Bronchial epithelial cell (primary cell): ENCODE measurements around the gene YKT6. TPM values are rescaled to one million over a fixed set of nuclear protein-coding genes. Genes with fewer than 3 reads are reported as not detected.
"Not testable (repeated sequence)": the region's sequence is repeated elsewhere in the genome, so short reads cannot be mapped to it uniquely, and the experiment has no call there.

Source experiments
- DNase-seq: peaks from one replicate; pipeline ENCODE4 v3.0.0-alpha.2; 2010; ENCODE audit warnings: low read depth
- FAIRE-seq: peaks from 2 replicates; lab custom pipeline; 2011; peaks lifted over from hg19 to GRCh38; lab: Jason Lieb, UNC
- H3K27me3 ChIP-seq: 2 replicates; pipeline ENCODE4 v1.5.1; 2011; ENCODE audit warnings: low read length; ENCODE audit not compliant: control insufficient read depth, insufficient read depth
- H3K36me3 ChIP-seq: 2 replicates; pipeline ENCODE4 v1.5.1; 2011; ENCODE audit warnings: low read length; ENCODE audit not compliant: control insufficient read depth, insufficient read depth
- H3K4me3 ChIP-seq: 2 replicates; pipeline ENCODE4 v1.5.1; 2011; ENCODE audit warnings: mild to moderate bottlenecking, low read depth, low read length, control low read depth
- total RNA-seq: library from RNA; depleted of rRNA; stranded (reverse); fragments of >200 nt; gene quantifications from 2 replicates; pipeline ENCODE4 v1.2.1, GENCODE V29; 2014
- TF ChIP-seq, protein P1 (sequence below): IDR thresholded peaks from 2 replicates; pipeline ENCODE4 v1.5.1; 2011; ENCODE audit warnings: mild to moderate bottlenecking, moderate library complexity, low read length, control low read depth, inconsistent platforms; ENCODE audit not compliant: insufficient read depth, severe bottlenecking

The YKT6 gene
- total RNA-seq, 1 donor from 2014 or later: 74.5 TPM

DNA sequence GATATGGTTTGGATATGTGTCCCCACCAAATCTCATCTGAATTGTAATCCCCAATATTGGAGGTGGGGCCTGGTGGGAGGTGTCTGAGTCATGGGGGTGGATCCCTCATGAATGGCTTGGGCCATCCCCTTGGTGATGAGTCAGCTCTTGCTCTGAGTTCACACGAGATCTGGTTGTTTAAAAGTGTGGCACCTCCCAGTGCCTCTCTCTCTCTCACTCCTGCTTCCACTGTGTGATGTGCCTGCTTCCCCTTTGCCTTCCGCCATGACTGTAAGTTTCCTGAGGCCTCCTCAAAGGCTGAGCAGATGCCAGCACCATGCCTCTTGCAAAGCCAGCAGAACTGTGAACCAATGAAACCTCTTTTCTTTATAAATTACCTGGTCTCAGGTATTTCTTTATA, 6.7 kb upstream of the YKT6 start:
- DNase-seq (peak; percentile 59), FAIRE-seq (no peak)
- Histone ChIP-seq H3K4me3 (no peak overlapping the region), H3K36me3 (no peaks in the 10 kb centered on the region), H3K27me3 (no peaks in the 10 kb centered on the region)
- TF ChIP-seq, protein P1, sequence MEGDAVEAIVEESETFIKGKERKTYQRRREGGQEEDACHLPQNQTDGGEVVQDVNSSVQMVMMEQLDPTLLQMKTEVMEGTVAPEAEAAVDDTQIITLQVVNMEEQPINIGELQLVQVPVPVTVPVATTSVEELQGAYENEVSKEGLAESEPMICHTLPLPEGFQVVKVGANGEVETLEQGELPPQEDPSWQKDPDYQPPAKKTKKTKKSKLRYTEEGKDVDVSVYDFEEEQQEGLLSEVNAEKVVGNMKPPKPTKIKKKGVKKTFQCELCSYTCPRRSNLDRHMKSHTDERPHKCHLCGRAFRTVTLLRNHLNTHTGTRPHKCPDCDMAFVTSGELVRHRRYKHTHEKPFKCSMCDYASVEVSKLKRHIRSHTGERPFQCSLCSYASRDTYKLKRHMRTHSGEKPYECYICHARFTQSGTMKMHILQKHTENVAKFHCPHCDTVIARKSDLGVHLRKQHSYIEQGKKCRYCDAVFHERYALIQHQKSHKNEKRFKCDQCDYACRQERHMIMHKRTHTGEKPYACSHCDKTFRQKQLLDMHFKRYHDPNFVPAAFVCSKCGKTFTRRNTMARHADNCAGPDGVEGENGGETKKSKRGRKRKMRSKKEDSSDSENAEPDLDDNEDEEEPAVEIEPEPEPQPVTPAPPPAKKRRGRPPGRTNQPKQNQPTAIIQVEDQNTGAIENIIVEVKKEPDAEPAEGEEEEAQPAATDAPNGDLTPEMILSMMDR: no peak

DNA sequence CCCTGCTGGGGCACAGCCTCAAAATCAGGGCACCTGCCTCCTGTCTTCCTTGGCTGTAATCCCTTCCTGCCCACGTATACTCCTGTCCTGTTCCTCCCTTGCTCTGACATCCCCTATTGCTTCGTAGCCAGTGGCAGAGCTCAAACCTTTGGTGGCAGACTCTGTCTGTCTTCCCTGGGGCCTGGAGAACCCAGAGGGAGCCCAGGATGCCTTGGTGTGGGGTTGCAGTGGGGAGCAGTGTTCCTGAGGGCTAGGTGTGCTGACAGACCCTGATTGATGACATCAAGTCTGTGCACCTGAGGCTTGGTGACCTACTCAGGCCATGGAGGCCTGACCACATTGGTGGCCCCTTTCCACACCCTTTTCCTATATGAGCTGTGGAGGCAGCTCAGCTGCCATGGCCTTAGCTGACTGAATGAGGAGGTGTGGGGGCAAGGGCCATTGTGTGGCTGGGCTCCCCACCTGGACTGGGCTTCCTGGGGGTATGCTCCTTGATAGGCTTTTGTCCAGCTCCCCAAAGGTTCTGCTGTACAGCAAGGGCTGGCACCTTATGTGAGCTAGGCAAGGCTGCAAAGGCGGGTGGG, 6.1 kb upstream of the YKT6 start:
- FAIRE-seq: no peak
- Histone ChIP-seq H3K27me3 (no peaks in the 10 kb centered on the region), H3K4me3 (no peak overlapping the region), H3K36me3 (no peaks in the 10 kb centered on the region)
- no peak for DNase-seq
- TF ChIP-seq, protein P1: no peak

DNA sequence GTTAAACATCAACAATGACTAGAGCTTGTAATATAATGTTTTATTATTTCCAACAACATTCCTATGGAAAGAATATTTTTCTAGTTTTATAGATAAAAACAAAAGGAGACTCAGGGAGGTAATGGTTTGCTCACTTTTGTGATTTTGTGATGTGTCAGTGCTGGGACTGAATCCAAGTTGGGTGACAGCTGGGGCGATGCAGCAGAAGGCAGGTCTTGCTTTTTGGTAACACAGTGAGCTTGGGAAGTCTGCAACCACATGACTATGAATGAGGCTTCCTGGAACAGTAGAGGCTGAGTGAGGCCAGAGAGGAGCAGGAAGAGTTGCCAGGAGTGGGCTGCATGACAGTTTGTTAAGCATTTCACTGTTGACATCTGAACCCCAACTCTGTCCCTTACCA, 4.9 kb upstream of the YKT6 start:
- H3K27me3 ChIP-seq: no peaks in the 10 kb centered on the region
- H3K4me3 ChIP-seq: no peak overlapping the region
- H3K36me3 ChIP-seq: no peaks in the 10 kb centered on the region
- peak; percentile 39 for DNase-seq
- no peak for FAIRE-seq
- TF ChIP-seq, protein P1: no peak

DNA sequence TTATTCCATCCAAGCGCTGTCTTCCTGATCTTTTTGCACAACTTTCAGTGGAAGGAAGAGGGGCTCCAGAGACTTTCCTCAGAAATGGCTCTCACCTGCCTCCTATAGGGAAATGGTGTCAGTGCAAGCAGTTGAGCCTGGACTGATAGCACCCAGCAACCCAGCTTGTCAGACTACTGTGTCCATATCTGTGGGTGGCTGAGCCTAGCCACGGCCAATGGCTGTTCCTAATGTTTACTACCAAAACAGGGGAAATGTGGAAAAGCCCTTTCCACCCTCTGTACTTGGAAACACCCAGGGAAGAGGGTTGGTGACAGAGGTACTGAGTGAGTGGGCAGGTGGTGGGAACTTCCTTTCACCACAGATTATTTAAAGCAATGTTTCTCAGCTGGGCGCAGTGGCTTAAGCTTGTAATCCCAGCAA, 4.3 kb upstream of the YKT6 start:
- TF ChIP-seq, protein P1: peak; percentile 75
- FAIRE-seq: no peak

DNA sequence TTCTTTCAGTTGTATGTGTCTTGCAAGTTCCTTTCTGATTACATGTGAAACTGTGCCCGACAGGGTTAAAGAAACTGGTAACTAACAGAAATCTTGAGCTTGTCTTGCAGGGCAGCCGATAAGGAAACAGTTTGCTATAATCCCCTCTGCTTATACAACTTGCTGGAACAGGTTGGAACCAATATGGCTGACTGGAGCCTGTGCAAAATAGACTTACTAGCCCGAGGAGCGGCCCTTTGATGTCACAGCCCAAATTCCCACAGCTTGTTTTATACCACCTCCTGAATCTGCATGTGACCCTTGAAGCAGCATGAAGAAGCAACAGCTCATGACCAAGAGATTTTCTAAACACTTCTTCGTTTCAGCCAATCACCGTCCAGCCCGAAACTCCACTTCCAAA, 3.3 kb upstream of the YKT6 start:
- TF ChIP-seq, protein P1: no peak

More for the DNA sequence above, 4.3 kb upstream of the YKT6 start:
- peak; percentile 49 for DNase-seq
- Histone ChIP-seq H3K27me3 (no peaks in the 10 kb centered on the region), H3K36me3 (no peaks in the 10 kb centered on the region), H3K4me3 (no peak overlapping the region)

DNA sequence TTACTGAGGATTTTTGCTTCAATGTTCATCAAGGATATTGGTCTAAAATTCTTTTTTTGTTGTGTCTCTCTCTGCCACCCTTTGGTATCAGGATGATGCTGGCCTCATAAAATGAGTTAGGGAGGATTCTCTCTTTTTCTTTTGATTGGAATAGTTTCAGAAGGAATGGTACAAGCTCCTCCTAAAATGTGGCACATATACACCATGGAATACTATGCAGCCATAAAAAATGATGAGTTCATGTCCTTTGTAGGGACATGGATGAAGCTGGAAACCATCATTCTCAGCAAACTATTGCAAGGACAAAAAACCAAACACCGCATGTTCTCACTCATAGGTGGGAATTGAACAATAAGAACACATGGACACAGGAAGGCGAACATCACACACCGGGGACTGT, 615 bp upstream of the YKT6 start:
- not testable (repeated sequence) for H3K36me3 ChIP-seq, H3K4me3 ChIP-seq, FAIRE-seq, H3K27me3 ChIP-seq, DNase-seq

More for the DNA sequence above, 3.3 kb upstream of the YKT6 start:
- Histone ChIP-seq H3K36me3 (no peaks in the 10 kb centered on the region), H3K27me3 (no peaks in the 10 kb centered on the region), H3K4me3 (no peak overlapping the region)
- DNase-seq (no peak), FAIRE-seq (no peak)
